ENCODE measurements around the gene MKLN1. TPM values are rescaled to one million over a fixed set of nuclear protein-coding genes. Genes with fewer than 3 reads are reported as not detected.

The MKLN1 gene
- total RNA-seq, 1 donor from 2014 or later, result 60.4 TPM

DNA sequence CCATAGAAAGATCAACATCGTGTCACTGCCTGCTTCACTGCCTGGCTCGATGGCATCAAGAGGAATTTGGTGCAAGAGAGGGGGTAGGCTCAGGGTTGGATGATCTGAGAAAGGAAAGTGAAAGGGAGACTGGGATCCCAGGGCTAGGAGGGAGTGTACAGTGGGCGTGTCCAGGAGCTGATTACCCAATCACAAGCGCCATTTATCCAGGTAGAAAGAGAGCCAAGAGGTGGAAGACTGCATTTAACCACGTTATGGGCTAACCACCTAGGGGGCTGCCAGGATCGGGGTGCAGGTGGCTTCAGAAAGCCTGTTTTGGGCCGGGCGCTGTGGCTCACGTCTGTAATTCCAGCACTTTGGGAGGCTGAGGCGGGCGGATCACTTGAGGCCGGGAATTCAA, 218.4 kb downstream of the MKLN1 start:
- H3K9me3 ChIP-seq, result no peaks in the 10 kb centered on the region
- H3K4me1 ChIP-seq, result peaks cover 47% of the 10 kb centered on the region
- H3K4me3 ChIP-seq, result peak overlapping the region; percentile 29
- H3K27me3 ChIP-seq (ENCODE audit: low read depth), result no peaks in the 10 kb centered on the region
- peak overlapping the region; percentile 50 for H3K27ac ChIP-seq
- intact Hi-C loops (cut with DNase I), result no loop called here
- TF ChIP-seq, protein P1, sequence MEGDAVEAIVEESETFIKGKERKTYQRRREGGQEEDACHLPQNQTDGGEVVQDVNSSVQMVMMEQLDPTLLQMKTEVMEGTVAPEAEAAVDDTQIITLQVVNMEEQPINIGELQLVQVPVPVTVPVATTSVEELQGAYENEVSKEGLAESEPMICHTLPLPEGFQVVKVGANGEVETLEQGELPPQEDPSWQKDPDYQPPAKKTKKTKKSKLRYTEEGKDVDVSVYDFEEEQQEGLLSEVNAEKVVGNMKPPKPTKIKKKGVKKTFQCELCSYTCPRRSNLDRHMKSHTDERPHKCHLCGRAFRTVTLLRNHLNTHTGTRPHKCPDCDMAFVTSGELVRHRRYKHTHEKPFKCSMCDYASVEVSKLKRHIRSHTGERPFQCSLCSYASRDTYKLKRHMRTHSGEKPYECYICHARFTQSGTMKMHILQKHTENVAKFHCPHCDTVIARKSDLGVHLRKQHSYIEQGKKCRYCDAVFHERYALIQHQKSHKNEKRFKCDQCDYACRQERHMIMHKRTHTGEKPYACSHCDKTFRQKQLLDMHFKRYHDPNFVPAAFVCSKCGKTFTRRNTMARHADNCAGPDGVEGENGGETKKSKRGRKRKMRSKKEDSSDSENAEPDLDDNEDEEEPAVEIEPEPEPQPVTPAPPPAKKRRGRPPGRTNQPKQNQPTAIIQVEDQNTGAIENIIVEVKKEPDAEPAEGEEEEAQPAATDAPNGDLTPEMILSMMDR (IDR thresholded peaks at IDR 0.05), result no peak
- ATAC-seq (peak; percentile 89 to 93), DNase-seq (no peak)
- no peaks in the 10 kb centered on the region for H3K36me3 ChIP-seq

Other genes starting within 250 kb of the MKLN1 start
- 116 TPM for gene PODXL, start 228.8 kb downstream of the MKLN1 start, total RNA-seq